H1 (cell line): ENCODE measurements around the gene SLC25A11. TPM values are rescaled to one million over a fixed set of nuclear protein-coding genes. Genes with fewer than 3 reads are reported as not detected.

Source experiments
- CTCF ChIA-PET: fragments of 300-600 bp; sonication (Branson Sonifier 250); formaldehyde crosslinking; loops from one replicate; lab custom pipeline; 2021; ENCODE audit not compliant: partially characterized antibody; lab: Charles Lee
- POLR2A ChIA-PET: fragments of 300-600 bp; sonication (Branson Sonifier 250); formaldehyde crosslinking; loops from one replicate; lab custom pipeline; 2021; ENCODE audit warnings: inconsistent platforms; ENCODE audit not compliant: partially characterized antibody; lab: Charles Lee
- DNase-seq, 2 experiments: peaks; one replicate each; pipeline versions ENCODE4 v3.0.0 to v3.0.0-alpha.2; 2010 to 2022; ENCODE audit warnings: low spot score in 2 of 2, low read depth in 1 of 2, mixed read lengths in 1 of 2
- FAIRE-seq: peaks from 2 replicates; lab custom pipeline; 2011; peaks lifted over from hg19 to GRCh38; lab: Jason Lieb, UNC
- H2AFZ ChIP-seq: 2 replicates; pipeline ENCODE4 v1.8.1; 2012; ENCODE audit warnings: low read length, inconsistent platforms
- H2AK5ac ChIP-seq: 2 replicates; pipeline ENCODE4 v1.6.1; 2013; ENCODE audit warnings: low read depth, low read length
- H2BK120ac ChIP-seq: replicated peaks from 2 replicates; pipeline ENCODE3; 2013; ENCODE audit warnings: low read depth, low read length, inconsistent platforms
- H2BK12ac ChIP-seq: 2 replicates; pipeline ENCODE4 v1.6.1; 2013; ENCODE audit warnings: low read depth, low read length
- H2BK15ac ChIP-seq: 2 replicates; pipeline ENCODE4 v1.6.1; 2013; ENCODE audit warnings: low read length
- H2BK20ac ChIP-seq: 2 replicates; pipeline ENCODE4 v1.6.1; 2013; ENCODE audit warnings: low read length
- H2BK5ac ChIP-seq: 2 replicates; pipeline ENCODE4 v1.6.1; 2013; ENCODE audit warnings: low read depth, low read length
- H3K14ac ChIP-seq: 2 replicates; pipeline ENCODE4 v1.6.1; 2013; ENCODE audit warnings: inconsistent platforms; ENCODE audit not compliant: insufficient read length
- H3K18ac ChIP-seq: 2 replicates; pipeline ENCODE4 v1.6.1; 2013; ENCODE audit warnings: low read length; ENCODE audit errors: extremely low read depth
- H3K23ac ChIP-seq: 2 replicates; pipeline ENCODE4 v1.6.1; 2013; ENCODE audit warnings: inconsistent platforms; ENCODE audit not compliant: insufficient read length
- H3K23me2 ChIP-seq: 2 replicates; pipeline ENCODE4 v1.6.1; 2013; ENCODE audit warnings: low read depth, low read length
- H3K27ac ChIP-seq: 2 replicates; pipeline ENCODE4 v1.6.1; 2011; ENCODE audit warnings: low read depth, low read length, inconsistent platforms
- H3K27me3 ChIP-seq, 4 experiments: replicated peaks in 1 of 4; 1 replicate in 1 of 4; 2 replicates in 3 of 4; pipeline versions ENCODE4 v1.6.1 to v1.8.1; 2011 to 2013; ENCODE audit warnings: low read length in 3 of 4, mild to moderate bottlenecking in 3 of 4, inconsistent platforms in 2 of 4, mixed read lengths in 2 of 4, moderate library complexity in 1 of 4; ENCODE audit not compliant: control insufficient read depth in 3 of 4, insufficient read depth in 3 of 4; ENCODE audit errors: extremely low read depth in 1 of 4
- H3K36me3 ChIP-seq, 4 experiments: 2 replicates each; pipeline versions ENCODE4 v1.6.1 to v1.8.1; 2011 to 2013; ENCODE audit warnings: mild to moderate bottlenecking in 4 of 4, low read length in 3 of 4, moderate library complexity in 2 of 4, control low read depth in 1 of 4, inconsistent platforms in 1 of 4; ENCODE audit not compliant: insufficient read depth in 4 of 4, control insufficient read depth in 2 of 4
- H3K4ac ChIP-seq: replicated peaks from 2 replicates; pipeline ENCODE3; 2013; ENCODE audit warnings: low read length, low read depth, mixed read lengths, inconsistent platforms; ENCODE audit not compliant: insufficient read length
- H3K4me1 ChIP-seq, 4 experiments: replicated peaks in 1 of 4; 1 replicate in 1 of 4; 2 replicates in 3 of 4; pipeline versions ENCODE4 v1.6.1 to v1.8.1; 2011 to 2013; ENCODE audit warnings: low read length in 3 of 4, inconsistent platforms in 2 of 4, mixed read lengths in 1 of 4; ENCODE audit not compliant: insufficient read depth in 4 of 4, control insufficient read depth in 3 of 4
- H3K4me2 ChIP-seq, 2 experiments: 2 replicates each; pipeline versions ENCODE4 v1.6.1 to v1.8.1; 2011 to 2013; ENCODE audit warnings: low read depth in 2 of 2, low read length in 2 of 2, control low read depth in 1 of 2, inconsistent platforms in 1 of 2, mild to moderate bottlenecking in 1 of 2; ENCODE audit not compliant: insufficient read depth in 1 of 2
- H3K4me3 ChIP-seq, 4 experiments: fragments of 200-600, 300-600 bp in 1 of 4; sonication (generic), shearing (Covaris generic), sonication (Bioruptor Twin) in 1 of 4; 2 replicates each; pipeline versions ENCODE4 v1.5.1 to v1.8.1; 2011 to 2016; ENCODE audit warnings: low read length in 4 of 4, low read depth in 3 of 4, control low read depth in 2 of 4, inconsistent platforms in 2 of 4, mild to moderate bottlenecking in 2 of 4, mixed read lengths in 1 of 4, moderate library complexity in 1 of 4; ENCODE audit not compliant: insufficient read depth in 2 of 4; ENCODE audit errors: extremely low read depth in 1 of 4
- H3K56ac ChIP-seq: replicated peaks from 2 replicates; pipeline ENCODE3; 2013; ENCODE audit warnings: low read depth, mild to moderate bottlenecking, mixed read lengths, low read length, inconsistent platforms; ENCODE audit not compliant: insufficient read length
- H3K79me1 ChIP-seq: 2 replicates; pipeline ENCODE4 v1.6.1; 2013; ENCODE audit warnings: low read depth, low read length, control low read depth
- H3K79me2 ChIP-seq, 2 experiments: 2 replicates each; pipeline versions ENCODE4 v1.6.1 to v1.8.1; 2012 to 2013; ENCODE audit warnings: low read length in 2 of 2, mild to moderate bottlenecking in 2 of 2, inconsistent platforms in 1 of 2; ENCODE audit not compliant: insufficient read depth in 2 of 2, control insufficient read depth in 1 of 2
- H3K9ac ChIP-seq, 4 experiments: replicated peaks in 1 of 4; 1 replicate in 1 of 4; 2 replicates in 3 of 4; pipeline versions ENCODE4 v1.6.1 to v1.8.1; 2011 to 2013; ENCODE audit warnings: low read depth in 3 of 4, low read length in 3 of 4, control low read depth in 2 of 4, mild to moderate bottlenecking in 2 of 4, moderate library complexity in 2 of 4, inconsistent platforms in 1 of 4; ENCODE audit errors: extremely low read depth in 1 of 4
- H3K9me3 ChIP-seq, 2 experiments: 2 replicates each; pipeline versions ENCODE4 v1.6.1 to v1.8.1; 2012 to 2013; ENCODE audit warnings: mild to moderate bottlenecking in 2 of 2, moderate library complexity in 2 of 2, control low read depth in 1 of 2, inconsistent platforms in 1 of 2, low read depth in 1 of 2, low read length in 1 of 2, mixed read lengths in 1 of 2; ENCODE audit not compliant: insufficient read depth in 2 of 2
- H4K20me1 ChIP-seq, 2 experiments: replicated peaks in 1 of 2; 2 replicates each; pipeline versions ENCODE3 to v1.8.1; 2011 to 2013; ENCODE audit warnings: inconsistent platforms in 2 of 2, low read length in 2 of 2, mild to moderate bottlenecking in 1 of 2; ENCODE audit not compliant: insufficient read depth in 2 of 2, control insufficient read depth in 1 of 2
- H4K5ac ChIP-seq: 2 replicates; pipeline ENCODE4 v1.6.1; 2013; ENCODE audit warnings: low read length, low read depth, mixed read lengths, inconsistent platforms; ENCODE audit not compliant: insufficient read length
- H4K8ac ChIP-seq: 2 replicates; pipeline ENCODE4 v1.8.0; 2013; ENCODE audit warnings: mild to moderate bottlenecking, moderate library complexity, low read length, inconsistent platforms; ENCODE audit not compliant: insufficient read depth; ENCODE audit errors: extremely low read depth
- H4K91ac ChIP-seq: replicated peaks from 2 replicates; pipeline ENCODE3; 2013; ENCODE audit warnings: low read length, mixed read lengths, inconsistent platforms; ENCODE audit not compliant: insufficient read length
- BCL11A ChIP-seq, 2 experiments: IDR thresholded peaks; one replicate each; pipeline ENCODE4 v1.6.1; 2011; ENCODE audit warnings: low read depth in 2 of 2, low read length in 2 of 2, mild to moderate bottlenecking in 2 of 2
- CREB1 ChIP-seq: IDR thresholded peaks from 2 replicates; pipeline ENCODE4 v1.6.1; 2012; ENCODE audit warnings: inconsistent platforms
- EGR1 ChIP-seq: IDR thresholded peaks from 2 replicates; pipeline ENCODE4 v1.6.1; 2011; ENCODE audit warnings: low read depth, low read length, borderline replicate concordance
- EP300 ChIP-seq, 2 experiments: IDR thresholded peaks; 1 replicate in 1 of 2; 2 replicates in 1 of 2; pipeline ENCODE4 v1.6.1; 2011 to 2012; ENCODE audit warnings: low read depth in 2 of 2, low read length in 2 of 2, mild to moderate bottlenecking in 2 of 2, borderline replicate concordance in 1 of 2, inconsistent platforms in 1 of 2, moderate library complexity in 1 of 2
- GABPA ChIP-seq: IDR thresholded peaks from 2 replicates; pipeline ENCODE4 v1.6.1; 2011; ENCODE audit warnings: mild to moderate bottlenecking, low read length, moderate library complexity, borderline replicate concordance; ENCODE audit not compliant: insufficient read depth
- HDAC2 ChIP-seq, 2 experiments: fragments of 300-600 bp in 1 of 2; sonication (generic) in 1 of 2; IDR thresholded peaks; 2 replicates each; pipeline ENCODE4 v1.6.1; 2011 to 2012; ENCODE audit warnings: low read depth in 2 of 2, low read length in 2 of 2, mild to moderate bottlenecking in 2 of 2, moderate library complexity in 2 of 2, borderline replicate concordance in 1 of 2, inconsistent platforms in 1 of 2
- JUN ChIP-seq: IDR thresholded peaks from 2 replicates; pipeline ENCODE4 v1.6.1; 2011; ENCODE audit warnings: low read depth, mild to moderate bottlenecking, improper control_type of control experiment, low read length
- MAFK ChIP-seq: IDR thresholded peaks from 2 replicates; pipeline ENCODE4 v1.6.1; 2012; ENCODE audit warnings: low read depth, mild to moderate bottlenecking, improper control_type of control experiment, low read length
- POLR2A ChIP-seq, 2 experiments: IDR thresholded peaks; 1 replicate in 1 of 2; 2 replicates in 1 of 2; pipeline ENCODE4 v1.6.1; 2011; ENCODE audit warnings: low read depth in 2 of 2, low read length in 2 of 2, mild to moderate bottlenecking in 2 of 2; ENCODE audit errors: control extremely low read depth in 1 of 2
- RBBP5 ChIP-seq: IDR thresholded peaks from 2 replicates; pipeline ENCODE4 v1.7.1; 2012; ENCODE audit warnings: low read depth, mild to moderate bottlenecking, inconsistent platforms, low read length, moderate library complexity, borderline replicate concordance
- RXRA ChIP-seq: IDR thresholded peaks from 2 replicates; pipeline ENCODE4 v1.6.1; 2011; ENCODE audit warnings: low read depth, mild to moderate bottlenecking, low read length, moderate library complexity; ENCODE audit not compliant: insufficient read depth
- TBP ChIP-seq: IDR thresholded peaks from 2 replicates; pipeline ENCODE4 v1.6.1; 2011; ENCODE audit warnings: low read depth, low read length, improper control_type of control experiment
- WGBS, 2 experiments: shearing (Covaris generic) in 1 of 2; methylation state at CpG; one replicate each; pipeline versions ENCODE4 v1.1.6 to v1.1.7; 2013 to 2015; ENCODE audit warnings: low lambda C conversion rate in 2 of 2, mixed read lengths in 2 of 2, inconsistent platforms in 1 of 2, low coverage in 1 of 2, missing lambda C conversion rate in 1 of 2; ENCODE audit not compliant: insufficient replicate concordance in 2 of 2, insufficient coverage in 1 of 2, insufficient read length in 1 of 2; ENCODE audit errors: extremely low coverage in 1 of 2, missing lambda C conversion rate in 1 of 2; 5-methylcytosine and 5-hydroxymethylcytosine counted together
- polyA plus RNA-seq, 7 experiments: library from polyadenylated mRNA; depleted of rRNA in 3 of 7; stranded (reverse) in 5 of 7; unstranded in 2 of 7; fragments of >200 nt in 5 of 7; fragments of 200-250 nt in 2 of 7; gene quantifications; 1 replicate in 5 of 7; 2 replicates in 1 of 7; 4 replicates in 1 of 7; pipeline versions ENCODE4 v1.2.1 to v1.2.3, GENCODE V29; 2011 to 2013; ENCODE audit warnings: missing spikeins in 2 of 7, mixed read lengths in 2 of 7
- total RNA-seq: library from RNA; stranded (reverse); fragmentation: NEBNext Ultra II Directional; extraction: Animal tissue kit (Norgen Biotek cat#: 25700); gene quantifications from 2 replicates; pipeline ENCODE4 v1.2.1, GENCODE V29; 2021

The SLC25A11 gene
- total and polyA plus RNA-seq, 2 of the 8 experiments (the other 6 are each of a cell fraction or from before 2014, with no cell fraction given), result 55.9 to 97.0 TPM

GRCh38 chr17:4921320-4921719, 18.5 kb downstream of the SLC25A11 start:
- CTCF ChIA-PET, result interaction anchor here (1.2 to 5.5 kb wide), 2 partner anchors 12 to 59 kb away, joined by 6 to 33 read pairs; no protein-coding TSS in a partner anchor
- no peak overlapping the region for H4K8ac ChIP-seq

More at GRCh38 chr17:4921320-4921719, 18.5 kb downstream of the SLC25A11 start:
- 94% methylated on average over 4 of the region's 4 CpGs; no CpG with 5 or more reads in 1 of the 2 experiments for WGBS, 2 experiments
- H4K5ac ChIP-seq, result no peak overlapping the region
- no peak overlapping the region for H3K18ac ChIP-seq
- no peak overlapping the region for H3K56ac ChIP-seq
- FAIRE-seq, result no peak
- no peak overlapping the region for H3K23ac ChIP-seq
- no peak overlapping the region for H3K4ac ChIP-seq
- H2BK20ac ChIP-seq, result no peak overlapping the region
- no peaks in the 10 kb centered on the region for H3K27me3 ChIP-seq
- no peak for TF ChIP-seq RXRA
- TF ChIP-seq POLR2A (IDR thresholded peaks at IDR 0.05; ENCODE audit: control extremely low read depth in 1 of 2, low read depth in 2 of 2, low read length in 2 of 2), result no peak
- TF ChIP-seq BCL11A (IDR thresholded peaks at IDR 0.05; ENCODE audit: low read depth in 2 of 2, low read length in 2 of 2), result no peak
- TF ChIP-seq TBP, result no peak
- no peak for TF ChIP-seq CREB1
- no peak for TF ChIP-seq GABPA
- no peak for TF ChIP-seq EP300 (IDR thresholded peaks at IDR 0.05; ENCODE audit: borderline replicate concordance in 1 of 2, low read depth in 2 of 2, low read length in 2 of 2)
- TF ChIP-seq MAFK, result no peak
- TF ChIP-seq RBBP5, result no peak
- TF ChIP-seq HDAC2 (IDR thresholded peaks at IDR 0.05; ENCODE audit: borderline replicate concordance in 1 of 2, low read depth in 2 of 2, low read length in 2 of 2), result no peak
- TF ChIP-seq EGR1, result no peak
- no peak for TF ChIP-seq JUN
- H2BK15ac ChIP-seq, result no peak overlapping the region
- H3K36me3 ChIP-seq, result no peaks in the 10 kb centered on the region
- H3K9ac ChIP-seq, result no peak overlapping the region
- H2BK12ac ChIP-seq, result no peak overlapping the region
- H3K14ac ChIP-seq, result no peak overlapping the region
- peaks cover 0 to 5% (median 1%) of the 10 kb centered on the region in 4 experiments; a peak in 2 of 7 replicates for H3K4me1 ChIP-seq
- no peak overlapping the region for H2AFZ ChIP-seq
- no peak overlapping the region for H2AK5ac ChIP-seq
- H3K4me2 ChIP-seq, result no peak overlapping the region
- H3K79me1 ChIP-seq, result no peaks in the 10 kb centered on the region
- no peaks in the 10 kb centered on the region for H3K79me2 ChIP-seq
- H2BK5ac ChIP-seq, result no peak overlapping the region
- POLR2A ChIA-PET, result interaction anchor here (0.6 to 3.5 kb wide), 9 partner anchors 8 to 184 kb away, joined by 3 to 23 read pairs (median 4); partner anchors contain the start of genes GP1BA, PFN1 and RNF167
- no peak overlapping the region for H3K27ac ChIP-seq
- no peak overlapping the region for H2BK120ac ChIP-seq
- H3K9me3 ChIP-seq, result no peaks in the 10 kb centered on the region
- DNase-seq, result no peak
- H3K4me3 ChIP-seq, result no peak overlapping the region
- H4K20me1 ChIP-seq, result no peaks in the 10 kb centered on the region
- no peaks in the 10 kb centered on the region for H3K23me2 ChIP-seq
- H4K91ac ChIP-seq, result no peak overlapping the region
